Memory B cell (primary cell): ENCODE measurements around the gene EHMT1.

Source experiments
- ATAC-seq: fragments of 150-1000 bp; cut with Tn5 transposase; 2 replicates; pipeline ENCODE4 v1.10.0; 2021; ENCODE audit warnings: low read depth, mild to moderate bottlenecking, moderate library complexity
- DNase-seq, 2 donors: peaks; one replicate each; pipeline ENCODE4 v3.0.0; 2022; ENCODE audit warnings: low spot score in 2 of 2
- H3K27ac Mint-ChIP-seq: one replicate; pipeline ENCODE4 v1.8.0; 2022; ENCODE audit warnings: mild to moderate bottlenecking, moderate library complexity, mixed read lengths
- H3K27me3 Mint-ChIP-seq: one replicate; pipeline ENCODE4 v1.8.0; 2022; ENCODE audit warnings: mixed read lengths
- H3K36me3 Mint-ChIP-seq: one replicate; pipeline ENCODE4 v1.8.0; 2022; ENCODE audit warnings: mild to moderate bottlenecking, mixed read lengths
- H3K4me1 Mint-ChIP-seq: one replicate; pipeline ENCODE4 v1.8.0; 2022; ENCODE audit warnings: mixed read lengths
- H3K4me3 Mint-ChIP-seq: one replicate; pipeline ENCODE4 v1.8.0; 2022; ENCODE audit warnings: mild to moderate bottlenecking, moderate library complexity, mixed read lengths
- H3K9me3 Mint-ChIP-seq: one replicate; pipeline ENCODE4 v1.8.0; 2022; ENCODE audit warnings: mixed read lengths

EHMT1 gene

GRCh38 chr9:137618105-137619067 is at the start of gene EHMT1:
TSS of gene EHMT1 (plus strand) at chr9:137619005. CDS start at chr9:137619029, 24 bp downstream.
- peak; percentile 84 for ATAC-seq
- peak within 1 kb of the TSS; percentile 86 for H3K27ac Mint-ChIP-seq
- DNase-seq, result peak; percentile 95 to 96
- peaks cover 2% of the 10 kb centered on the region for H3K36me3 Mint-ChIP-seq
- no peaks in the 10 kb centered on the region for H3K27me3 Mint-ChIP-seq
- H3K4me1 Mint-ChIP-seq, result peaks cover 28% of the 10 kb centered on the region
- H3K4me3 Mint-ChIP-seq, result peak within 1 kb of the TSS; percentile 85
- no peaks in the 10 kb centered on the region for H3K9me3 Mint-ChIP-seq

GRCh38 chr9:137569609-137570203 is 49.1 kb upstream of the EHMT1 start:
- H3K4me1 Mint-ChIP-seq, result peaks cover 17% of the 10 kb centered on the region
- peaks cover 6% of the 10 kb centered on the region for H3K9me3 Mint-ChIP-seq
- no peak for DNase-seq
- H3K36me3 Mint-ChIP-seq, result peaks cover 20% of the 10 kb centered on the region
- ATAC-seq, result no peak
- H3K4me3 Mint-ChIP-seq, result no peak overlapping the region
- H3K27ac Mint-ChIP-seq, result no peak overlapping the region
- no peaks in the 10 kb centered on the region for H3K27me3 Mint-ChIP-seq

GRCh38 chr9:137570566-137570965 is 48.2 kb upstream of the EHMT1 start:
- Mint-ChIP-seq H3K27me3 (no peaks in the 10 kb centered on the region), H3K4me1 (peaks cover 24% of the 10 kb centered on the region), H3K27ac (no peak overlapping the region), H3K4me3 (no peak overlapping the region), H3K36me3 (peaks cover 21% of the 10 kb centered on the region), H3K9me3 (peaks cover 6% of the 10 kb centered on the region)
- DNase-seq (no peak), ATAC-seq (no peak)

GRCh38 chr9:137574192-137574591 is 44.6 kb upstream of the EHMT1 start:
- Mint-ChIP-seq H3K9me3 (peaks cover 3% of the 10 kb centered on the region), H3K36me3 (peaks cover 22% of the 10 kb centered on the region), H3K4me3 (no peak overlapping the region), H3K27me3 (no peaks in the 10 kb centered on the region), H3K4me1 (peaks cover 34% of the 10 kb centered on the region), H3K27ac (no peak overlapping the region)
- no peak for DNase-seq
- ATAC-seq, result no peak

- DNase-seq (no peak), ATAC-seq (peak; percentile 37)
- Mint-ChIP-seq H3K27me3 (no peaks in the 10 kb centered on the region), H3K4me1 (peaks cover 29% of the 10 kb centered on the region), H3K4me3 (peak overlapping the region; percentile 19), H3K36me3 (peaks cover 21% of the 10 kb centered on the region), H3K27ac (peak overlapping the region; percentile 66), H3K9me3 (no peaks in the 10 kb centered on the region)
Measured at GRCh38 chr9:137575364-137575715, 43.5 kb upstream of the EHMT1 start.

- no peaks in the 10 kb centered on the region for H3K9me3 Mint-ChIP-seq
- ATAC-seq (peak; percentile 21), DNase-seq (no peak)
- peaks cover 24% of the 10 kb centered on the region for H3K4me1 Mint-ChIP-seq
- no peaks in the 10 kb centered on the region for H3K27me3 Mint-ChIP-seq
- H3K4me3 Mint-ChIP-seq, result peak overlapping the region; percentile 32
- H3K36me3 Mint-ChIP-seq, result peaks cover 16% of the 10 kb centered on the region
- peak overlapping the region; percentile 66 for H3K27ac Mint-ChIP-seq
Measured at GRCh38 chr9:137575716-137576411, 42.9 kb upstream of the EHMT1 start.

- Mint-ChIP-seq H3K27me3 (no peaks in the 10 kb centered on the region), H3K36me3 (peaks cover 10% of the 10 kb centered on the region), H3K9me3 (no peaks in the 10 kb centered on the region), H3K27ac (peak within 1 kb of the TSS; percentile 41), H3K4me3 (peak within 1 kb of the TSS; percentile 74), H3K4me1 (peaks cover 24% of the 10 kb centered on the region)
- ATAC-seq, result peak; percentile 91
- peak; percentile 95 to 98 for DNase-seq
Measured at GRCh38 chr9:137578518-137579258, 40.1 kb upstream of the EHMT1 start, which contains the start of gene DPH7. TSS of gene DPH7 (minus strand) at chr9:137578925. CDS start at chr9:137578777, 148 bp downstream.

GRCh38 chr9:137579259-137579604 is 39.6 kb upstream of the EHMT1 start:
- ATAC-seq (no peak), DNase-seq (no peak)
- peak overlapping the region; percentile 41 for H3K27ac Mint-ChIP-seq
- H3K27me3 Mint-ChIP-seq, result no peaks in the 10 kb centered on the region
- peaks cover 8% of the 10 kb centered on the region for H3K36me3 Mint-ChIP-seq
- peak overlapping the region; percentile 74 for H3K4me3 Mint-ChIP-seq
- peaks cover 24% of the 10 kb centered on the region for H3K4me1 Mint-ChIP-seq
- H3K9me3 Mint-ChIP-seq, result no peaks in the 10 kb centered on the region

GRCh38 chr9:137580209-137580953 is 38.4 kb upstream of the EHMT1 start:
- Mint-ChIP-seq H3K4me3 (no peak overlapping the region), H3K27ac (no peak overlapping the region), H3K9me3 (no peaks in the 10 kb centered on the region), H3K36me3 (peaks cover 6% of the 10 kb centered on the region), H3K4me1 (peaks cover 18% of the 10 kb centered on the region), H3K27me3 (no peaks in the 10 kb centered on the region)
- DNase-seq (no peak), ATAC-seq (no peak)

GRCh38 chr9:137580954-137581322 is 37.9 kb upstream of the EHMT1 start:
- Mint-ChIP-seq H3K9me3 (no peaks in the 10 kb centered on the region), H3K36me3 (peaks cover 1% of the 10 kb centered on the region), H3K27me3 (no peaks in the 10 kb centered on the region), H3K4me1 (peaks cover 13% of the 10 kb centered on the region), H3K27ac (no peak overlapping the region), H3K4me3 (no peak overlapping the region)
- DNase-seq, result no peak
- no peak for ATAC-seq

GRCh38 chr9:137581361-137582285 is 37.2 kb upstream of the EHMT1 start:
- no peak overlapping the region for H3K27ac Mint-ChIP-seq

GRCh38 chr9:137582286-137582860 is 36.4 kb upstream of the EHMT1 start:
- Mint-ChIP-seq H3K4me1 (peaks cover 4% of the 10 kb centered on the region), H3K27ac (no peak overlapping the region), H3K9me3 (no peaks in the 10 kb centered on the region), H3K4me3 (no peak overlapping the region), H3K27me3 (no peaks in the 10 kb centered on the region), H3K36me3 (peaks cover 5% of the 10 kb centered on the region)
- ATAC-seq, result no peak
- DNase-seq, result no peak

More at GRCh38 chr9:137581361-137582285, 37.2 kb upstream of the EHMT1 start:
- DNase-seq, result no peak
- Mint-ChIP-seq H3K27me3 (no peaks in the 10 kb centered on the region), H3K9me3 (no peaks in the 10 kb centered on the region), H3K4me3 (no peak overlapping the region), H3K4me1 (peaks cover 8% of the 10 kb centered on the region), H3K36me3 (peaks cover 5% of the 10 kb centered on the region)
- ATAC-seq, result no peak
